PFSK-1 (cell line): ENCODE results near the gene LAMTOR1.

ENCODE experiments used
- SIN3A ChIP-seq: IDR thresholded peaks from 2 replicates; pipeline ENCODE4 v1.6.1; 2012; ENCODE audit warnings: mild to moderate bottlenecking, low read length, moderate library complexity, borderline replicate concordance; ENCODE audit not compliant: insufficient read depth
- TAF1 ChIP-seq: IDR thresholded peaks from 2 replicates; pipeline ENCODE4 v1.6.1; 2012; ENCODE audit warnings: low read length, control low read depth, borderline replicate concordance; ENCODE audit not compliant: insufficient read depth

The LAMTOR1 gene

DNA sequence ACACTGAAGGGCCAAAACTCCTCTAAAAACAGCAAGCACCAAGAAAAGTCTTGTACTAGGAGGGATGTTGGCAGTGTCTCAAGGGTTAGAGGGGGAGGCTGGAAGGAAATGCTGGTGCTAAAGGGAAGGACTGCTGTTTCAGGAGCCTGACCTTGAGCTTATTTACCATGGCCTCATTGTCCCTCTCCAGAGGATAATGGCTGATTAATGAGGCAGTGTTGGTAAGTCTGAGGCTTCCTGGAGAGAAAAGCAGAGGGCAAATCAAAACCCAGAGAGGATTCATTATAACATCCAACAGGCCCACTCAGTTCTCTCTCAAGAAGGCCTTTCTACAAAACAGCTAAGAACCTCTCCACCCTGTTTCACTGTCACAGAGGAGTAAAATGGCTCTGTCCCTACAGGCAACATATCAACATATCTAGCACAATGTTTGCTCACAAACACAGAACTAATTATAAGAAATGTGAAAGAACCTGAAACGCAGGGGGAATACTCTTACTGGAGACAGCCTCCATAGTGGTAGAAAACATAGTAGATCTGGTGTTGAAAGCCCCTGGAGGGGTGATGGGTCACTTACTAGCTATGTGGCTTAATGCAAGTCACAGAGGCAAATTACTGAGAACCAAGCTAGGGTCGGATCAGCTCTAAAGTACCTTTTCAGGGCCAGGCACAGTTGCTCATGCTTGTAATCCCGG, 54.2 kb downstream of the LAMTOR1 start:
- TF ChIP-seq TAF1 (no peak), SIN3A (no peak)
